ENCODE measurements around the gene TOGARAM2. TPM values are rescaled to one million over a fixed set of nuclear protein-coding genes. Genes with fewer than 3 reads are reported as not detected.

The TOGARAM2 gene
- total and polyA plus RNA-seq, 8 donors: 1.5 to 7.3 (median 4.1) TPM

GRCh38 chr2:29044459-29044858, 63.4 kb downstream of the TOGARAM2 start:
- intact Hi-C loops (cut with DNase I): no loop called here
- TF ChIP-seq, protein P1, sequence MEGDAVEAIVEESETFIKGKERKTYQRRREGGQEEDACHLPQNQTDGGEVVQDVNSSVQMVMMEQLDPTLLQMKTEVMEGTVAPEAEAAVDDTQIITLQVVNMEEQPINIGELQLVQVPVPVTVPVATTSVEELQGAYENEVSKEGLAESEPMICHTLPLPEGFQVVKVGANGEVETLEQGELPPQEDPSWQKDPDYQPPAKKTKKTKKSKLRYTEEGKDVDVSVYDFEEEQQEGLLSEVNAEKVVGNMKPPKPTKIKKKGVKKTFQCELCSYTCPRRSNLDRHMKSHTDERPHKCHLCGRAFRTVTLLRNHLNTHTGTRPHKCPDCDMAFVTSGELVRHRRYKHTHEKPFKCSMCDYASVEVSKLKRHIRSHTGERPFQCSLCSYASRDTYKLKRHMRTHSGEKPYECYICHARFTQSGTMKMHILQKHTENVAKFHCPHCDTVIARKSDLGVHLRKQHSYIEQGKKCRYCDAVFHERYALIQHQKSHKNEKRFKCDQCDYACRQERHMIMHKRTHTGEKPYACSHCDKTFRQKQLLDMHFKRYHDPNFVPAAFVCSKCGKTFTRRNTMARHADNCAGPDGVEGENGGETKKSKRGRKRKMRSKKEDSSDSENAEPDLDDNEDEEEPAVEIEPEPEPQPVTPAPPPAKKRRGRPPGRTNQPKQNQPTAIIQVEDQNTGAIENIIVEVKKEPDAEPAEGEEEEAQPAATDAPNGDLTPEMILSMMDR (IDR thresholded peaks at IDR 0.05): no peak
- no peak overlapping the region for H3K27ac ChIP-seq
- no peaks in the 10 kb centered on the region for H3K27me3 ChIP-seq
- H3K4me3 ChIP-seq: no peak overlapping the region
- H3K36me3 ChIP-seq: no peaks in the 10 kb centered on the region
- DNase-seq (no peak), ATAC-seq (no peak)
- no peaks in the 10 kb centered on the region for H3K9me3 ChIP-seq
- no peaks in the 10 kb centered on the region for H3K4me1 ChIP-seq

GRCh38 chr2:29046321-29046720, 65.2 kb downstream of the TOGARAM2 start:
- Histone ChIP-seq H3K9me3 (no peaks in the 10 kb centered on the region), H3K36me3 (no peaks in the 10 kb centered on the region), H3K4me3 (no peak overlapping the region), H3K4me1 (no peaks in the 10 kb centered on the region), H3K27me3 (no peaks in the 10 kb centered on the region), H3K27ac (no peak overlapping the region)
- TF ChIP-seq, protein P1 (IDR thresholded peaks at IDR 0.05): no peak
- ATAC-seq: no peak
- DNase-seq: no peak
- intact Hi-C loops (cut with DNase I): no loop called here

- intact Hi-C loops (cut with DNase I): no loop called here
- Histone ChIP-seq H3K27ac (no peak overlapping the region), H3K4me1 (no peaks in the 10 kb centered on the region), H3K27me3 (no peaks in the 10 kb centered on the region), H3K9me3 (no peaks in the 10 kb centered on the region), H3K4me3 (no peak overlapping the region), H3K36me3 (no peaks in the 10 kb centered on the region)
- TF ChIP-seq, protein P1 (IDR thresholded peaks at IDR 0.05): no peak
- no peak for ATAC-seq
- DNase-seq: no peak
Measured at GRCh38 chr2:29047083-29047845, 66.2 kb downstream of the TOGARAM2 start.

- intact Hi-C loops (cut with DNase I): no loop called here
Measured at GRCh38 chr2:29050591-29050990, 69.5 kb downstream of the TOGARAM2 start.

DNA sequence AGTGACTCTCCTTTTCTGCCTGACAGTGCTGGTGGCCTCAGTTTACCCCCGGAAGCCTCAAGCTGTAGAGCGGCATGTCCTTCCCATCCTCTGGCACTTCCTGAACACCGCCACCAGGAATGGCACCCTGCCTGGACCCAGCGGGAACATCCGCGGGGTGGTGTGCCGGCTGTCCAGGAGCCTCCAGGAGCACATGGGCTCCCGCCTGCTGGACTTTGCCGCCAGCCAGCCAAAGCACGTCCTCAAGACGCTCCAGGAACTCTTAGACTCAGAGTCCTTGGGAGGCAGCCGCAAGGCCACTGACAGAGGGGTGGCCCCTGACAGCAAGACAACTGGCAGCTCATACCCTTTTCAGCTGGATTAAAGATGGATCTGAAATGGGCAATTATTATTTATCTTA, 70.6 kb downstream of the TOGARAM2 start:
- Histone ChIP-seq H3K27ac (no peak overlapping the region), H3K27me3 (no peaks in the 10 kb centered on the region), H3K9me3 (no peaks in the 10 kb centered on the region), H3K36me3 (no peaks in the 10 kb centered on the region), H3K4me1 (no peaks in the 10 kb centered on the region), H3K4me3 (no peak overlapping the region)
- DNase-seq: no peak
- ATAC-seq: no peak
- intact Hi-C loops (cut with DNase I): no loop called here
- TF ChIP-seq, protein P1 (IDR thresholded peaks at IDR 0.05): no peak

More at GRCh38 chr2:29050591-29050990, 69.5 kb downstream of the TOGARAM2 start:
- H3K27ac ChIP-seq: no peak overlapping the region
- H3K9me3 ChIP-seq: no peaks in the 10 kb centered on the region
- H3K4me1 ChIP-seq: no peaks in the 10 kb centered on the region
- TF ChIP-seq, protein P1 (IDR thresholded peaks at IDR 0.05): no peak
- ATAC-seq (no peak), DNase-seq (no peak)
- H3K4me3 ChIP-seq: no peak overlapping the region
- no peaks in the 10 kb centered on the region for H3K27me3 ChIP-seq
- H3K36me3 ChIP-seq: no peaks in the 10 kb centered on the region

Measured in left lung (tissue), 10 donors.